K562 (cell line): Measurements from ENCODE around the gene SCAANT1. TPM values are rescaled to one million over a fixed set of nuclear protein-coding genes. Genes with fewer than 3 reads are reported as not detected.

ENCODE experiments used
- ATAC-seq: fragments of 200-7000 bp; cut with Tn5 transposase; 3 replicates; pipeline ENCODE4 v1.9.1; 2020; ENCODE audit warnings: moderate library complexity
- BruUV-seq: library from RNA; stranded (reverse); fragments of 400-500 nt; replicated peaks from 2 replicates; lab custom pipeline; 2021; lab: Mats Ljungman, UMichigan
- CTCF ChIA-PET: fragments of 300-600 bp; formaldehyde crosslinking; extraction: SDS; loops from one replicate; lab custom pipeline; 2021; ENCODE audit warnings: low intra/inter-chr PET ratio; lab: Yijun Ruan, JAX
- POLR2A ChIA-PET: fragments of 300-600, 350-650 bp; sonication (Branson Sonifier 250); formaldehyde crosslinking; extraction: SDS; loops from one replicate; lab custom pipeline; 2021; ENCODE audit warnings: antibody characterized with exemption, inconsistent platforms; lab: Yijun Ruan, JAX
- DNase-seq, 4 experiments: peaks; one replicate each; pipeline versions ENCODE4 v3.0.0 to v3.0.0-alpha.2; 2011 to 2018; ENCODE audit warnings: low spot score in 3 of 4, mixed read lengths in 3 of 4; ENCODE audit errors: extremely low read depth in 1 of 4
- FAIRE-seq: peaks from 2 replicates; lab custom pipeline; 2011; peaks lifted over from hg19 to GRCh38; lab: Jason Lieb, UNC
- H2AFZ ChIP-seq: 2 replicates; pipeline ENCODE4 v1.6.0; 2011; ENCODE audit warnings: low read depth, low read length, control low read depth, inconsistent platforms
- H3K27ac ChIP-seq: fragments of 200-600 bp; 3 replicates; pipeline ENCODE4 v1.8.0; 2011; ENCODE audit warnings: low read depth, mild to moderate bottlenecking, control low read depth, inconsistent platforms, low read length, moderate library complexity, mixed read lengths; ENCODE audit errors: extremely low read depth
- H3K27me3 ChIP-seq, 2 experiments: fragments of 300-600 bp in 1 of 2; 2 replicates in 1 of 2; 3 replicates in 1 of 2; pipeline versions ENCODE4 v1.6.0 to v1.8.0; 2011; ENCODE audit warnings: inconsistent platforms in 2 of 2, low read length in 2 of 2, mild to moderate bottlenecking in 1 of 2, mixed read lengths in 1 of 2, moderate library complexity in 1 of 2; ENCODE audit not compliant: control insufficient read depth in 2 of 2, insufficient read depth in 2 of 2
- H3K36me3 ChIP-seq: fragments of 300-600 bp; 3 replicates; pipeline ENCODE4 v1.8.0; 2011; ENCODE audit warnings: mild to moderate bottlenecking, low read length, inconsistent platforms; ENCODE audit not compliant: control insufficient read depth, insufficient read depth
- H3K4me1 ChIP-seq, 2 experiments: fragments of 200-600 bp in 1 of 2; replicated peaks in 1 of 2; 2 replicates in 1 of 2; 3 replicates in 1 of 2; pipeline versions ENCODE4 v1.5.1 to v1.8.0; 2011; ENCODE audit warnings: inconsistent platforms in 2 of 2, low read length in 2 of 2, mild to moderate bottlenecking in 1 of 2, mixed read lengths in 1 of 2, moderate library complexity in 1 of 2; ENCODE audit not compliant: control insufficient read depth in 2 of 2, insufficient read depth in 2 of 2
- H3K4me2 ChIP-seq: 2 replicates; pipeline ENCODE4 v1.6.1; 2011; ENCODE audit warnings: low read length, control low read depth, inconsistent platforms, mixed read lengths; ENCODE audit not compliant: insufficient read depth
- H3K4me3 ChIP-seq: fragments of 200-600 bp; sonication (generic), shearing (Covaris generic); 2 replicates; pipeline ENCODE4 v1.5.1; 2016; ENCODE audit warnings: control low read depth, inconsistent platforms
- H3K79me2 ChIP-seq: fragments of 200-600 bp; 3 replicates; pipeline ENCODE4 v1.8.0; 2011; ENCODE audit warnings: low read length, inconsistent platforms; ENCODE audit not compliant: control insufficient read depth, insufficient read depth
- H3K9ac ChIP-seq, 2 experiments: 2 replicates each; pipeline versions ENCODE4 v1.6.0 to v1.6.1; 2011; ENCODE audit warnings: low read depth in 2 of 2, low read length in 2 of 2, control low read depth in 1 of 2, inconsistent platforms in 1 of 2, mild to moderate bottlenecking in 1 of 2, mixed read lengths in 1 of 2; ENCODE audit not compliant: insufficient read depth in 1 of 2
- H3K9me1 ChIP-seq: one replicate; pipeline ENCODE4 v1.6.0; 2011; ENCODE audit warnings: inconsistent platforms, mild to moderate bottlenecking, low read length, moderate library complexity; ENCODE audit not compliant: control insufficient read depth, insufficient read depth
- H3K9me3 ChIP-seq: replicated peaks from 2 replicates; pipeline ENCODE4 v1.5.1; 2011; ENCODE audit warnings: low read depth, low read length, inconsistent platforms; ENCODE audit not compliant: control insufficient read depth, insufficient read depth
- H4K20me1 ChIP-seq: replicated peaks from 2 replicates; pipeline ENCODE4 v1.6.1; 2011; ENCODE audit warnings: low read length, inconsistent platforms, mixed read lengths; ENCODE audit not compliant: control insufficient read depth, insufficient read depth
- CBFA2T2 ChIP-seq: fragments of 450-650 bp; conservative IDR thresholded peaks from 2 replicates; pipeline ENCODE4 v1.6.1; 2017; ENCODE audit warnings: mild to moderate bottlenecking
- ZBTB11 ChIP-seq, 3 experiments: fragments of 200-800 bp in 1 of 3; fragments of 250-450 bp in 1 of 3; fragments of 450-650 bp in 1 of 3; sonication (Bioruptor Pico) in 1 of 3; sonication (Bioruptor generic) in 1 of 3; formaldehyde crosslinking in 1 of 3; IDR thresholded peaks; 2 replicates each; pipeline versions ENCODE4 v1.6.1 to v1.8.0; 2016 to 2022; ENCODE audit warnings: mild to moderate bottlenecking in 2 of 3, missing genetic modification characterization in 2 of 3, missing compliant biosample characterization in 1 of 3, moderate library complexity in 1 of 3
- ZNF324 ChIP-seq: fragments of 250-450 bp; sonication (Bioruptor Pico); IDR thresholded peaks from 2 replicates; pipeline ENCODE4 v1.4.0; 2020; ENCODE audit warnings: mild to moderate bottlenecking
- WGBS: fragments of 100-300 bp; shearing (Covaris generic); methylation state at CpG from one replicate; pipeline ENCODE4 v1.1.6; 2016; ENCODE audit warnings: low coverage, mixed read lengths; ENCODE audit not compliant: insufficient coverage; ENCODE audit errors: missing lambda C conversion rate; 5-methylcytosine and 5-hydroxymethylcytosine counted together
- in situ Hi-C: fragments of 300-500 bp; cut with MboI; formaldehyde crosslinking; loops from 4 replicates; pipeline ENCODE4 v1.15.0; 2018; ENCODE audit warnings: inconsistent platforms, mixed read lengths
- intact Hi-C: fragments of 100-400 bp; cut with micrococcal nuclease; formaldehyde crosslinking; loops from 2 replicates; pipeline ENCODE4 v1.14.2; 2022
- polyA plus RNA-seq, 8 experiments: library from polyadenylated mRNA; depleted of rRNA in 4 of 8; stranded (reverse) in 5 of 8; unstranded in 3 of 8; fragments of >200 nt; fragmentation: Nextera tagmentation in 2 of 8; fragmentation: Illumina TruSeq in 1 of 8; extraction: Ambion mirVana in 2 of 8; extraction: Trizol in 1 of 8; gene quantifications; 2 replicates each; pipeline versions ENCODE4 v1.2.1 to v1.2.3, GENCODE V29; 2011 to 2014; ENCODE audit warnings: inconsistent platforms in 1 of 8, missing spikeins in 1 of 8
- total RNA-seq, 7 experiments: library from RNA; depleted of rRNA in 6 of 7; stranded (reverse); fragments of >200 nt in 6 of 7; fragmentation: Illumina TruSeq in 2 of 7; extraction: Trizol in 2 of 7; gene quantifications; 2 replicates each; pipeline versions ENCODE4 v1.2.1 to v1.2.3, GENCODE V29; 2011 to 2021; ENCODE audit warnings: low replicate concordance in 1 of 7

SCAANT1 gene
- total and polyA plus RNA-seq, 9 of the 15 experiments (the other 6 are each of a cell fraction or from before 2014, with no cell fraction given): not detected

GRCh38 chr3:63895422-63896189, 16.6 kb downstream of the SCAANT1 start:
- Histone ChIP-seq H3K4me1 (peaks cover 0 to 4% of the 10 kb centered on the region in 2 experiments; a peak in 2 of 5 replicates), H3K79me2 (peaks cover 1% of the 10 kb centered on the region; the same call in 1 of the 3 replicates), H3K27me3 (no peaks in the 10 kb centered on the region), H3K9me1 (no peaks in the 10 kb centered on the region), H3K4me3 (no peak overlapping the region)
- POLR2A ChIA-PET: no interaction called here
- CTCF ChIA-PET: no interaction called here
- DNase-seq: no peak
- no peak for FAIRE-seq
- TF ChIP-seq ZBTB11 (CRISPR knock-in tag; IDR thresholded peaks at IDR 0.05) (0 out of 6 replicates have a peak, but pooled peaks of 1 of the 3 experiments have one; percentile 38), ZNF324 (no peak), CBFA2T2 (no peak)
- TF ChIP-seq, all 486 proteins: peak for 1
- H3K9ac ChIP-seq: no peak overlapping the region
- peaks cover 13% of the 10 kb centered on the region; the same call in 2 of the 3 replicates for H3K36me3 ChIP-seq
- ATAC-seq: no peak; the same call in 2 of the 3 replicates
- H3K9me3 ChIP-seq: no peaks in the 10 kb centered on the region
- WGBS: 17% methylated on average over 4 of the region's 5 CpGs
- in situ Hi-C loops: no loop called here
- no peak overlapping the region for H2AFZ ChIP-seq
- no peak overlapping the region for H3K4me2 ChIP-seq
- H4K20me1 ChIP-seq: no peaks in the 10 kb centered on the region
- BruUV-seq: no TSS peak
- no peak overlapping the region for H3K27ac ChIP-seq
- intact Hi-C loops: no loop called here
